ENCODE data around the gene TMPRSS6.

- TF ChIP-seq EZH2 (IDR thresholded peaks at IDR 0.05; ENCODE audit: insufficient read depth, poor library complexity, severe bottlenecking) (no peak), EZH2phosphoT487 (IDR thresholded peaks at IDR 0.05; ENCODE audit: insufficient read depth, low read depth) (no peak)
Observed at GRCh38 chr22:37151401-37151800, 41.9 kb upstream of the TMPRSS6 start.
